ENCODE results near the gene NOTCH2. TPM values are rescaled to one million over a fixed set of nuclear protein-coding genes. Genes with fewer than 3 reads are reported as not detected.

The NOTCH2 gene
- total RNA-seq, 1 experiment from 2014 or later, result 53.7 TPM

GRCh38 chr1:119920104-119920968, 149.1 kb downstream of the NOTCH2 start:
- H3K27me3 Mint-ChIP-seq (ENCODE audit: low read depth), result no peaks in the 10 kb centered on the region
- peak overlapping the region in 1 of 3 experiments; percentile 44; a peak in 2 of 7 replicates for H3K27ac Mint-ChIP-seq
- no peak overlapping the region for H3K9ac ChIP-seq (ENCODE audit: extremely low read depth, insufficient read length, low read length)

More at GRCh38 chr1:119920104-119920968, 149.1 kb downstream of the NOTCH2 start:
- Histone ChIP-seq H3K23ac (ENCODE audit: insufficient read length, low read depth, low read length) (no peak overlapping the region), H3K79me2 (ENCODE audit: insufficient read depth, low read length) (no peaks in the 10 kb centered on the region), H3K27me3 (ENCODE audit: insufficient read depth, low read length) (no peaks in the 10 kb centered on the region), H2AK5ac (ENCODE audit: insufficient read length, low read length) (no peak overlapping the region), H2BK15ac (ENCODE audit: low read depth, low read length) (no peak overlapping the region), H3K18ac (ENCODE audit: insufficient read length, low read depth, low read length) (no peak overlapping the region), H3K4me1 (ENCODE audit: insufficient read depth, low read length) (no peaks in the 10 kb centered on the region), H3K79me1 (ENCODE audit: insufficient read depth, low read depth, low read length, poor library complexity, severe bottlenecking) (no peaks in the 10 kb centered on the region), H2BK120ac (ENCODE audit: low read depth, low read length, poor library complexity, severe bottlenecking) (no peak overlapping the region), H4K20me1 (ENCODE audit: control insufficient read depth, insufficient read depth, insufficient read length) (no peaks in the 10 kb centered on the region), H4K5ac (ENCODE audit: insufficient read length, low read depth, low read length) (no peak overlapping the region), H3K9me3 (ENCODE audit: control insufficient read depth, low read depth, low read length) (no peaks in the 10 kb centered on the region), H4K91ac (ENCODE audit: insufficient read length, low read depth, low read length) (no peak overlapping the region), H3K14ac (ENCODE audit: insufficient read depth, low read length) (no peak overlapping the region), H2BK5ac (ENCODE audit: insufficient read length, low read length) (no peak overlapping the region), H3K23me2 (ENCODE audit: insufficient read length, low read depth, low read length, poor library complexity, severe bottlenecking) (no peaks in the 10 kb centered on the region), H2AFZ (ENCODE audit: low read length) (no peak overlapping the region), H3K56ac (ENCODE audit: insufficient read length, low read depth, low read length) (no peak overlapping the region), H4K8ac (replicated peaks; ENCODE audit: insufficient read length, low read depth, low read length) (no peak overlapping the region), H3K4me2 (ENCODE audit: insufficient read depth, insufficient read length, low read length) (no peak overlapping the region), H3T11ph (ENCODE audit: low read length) (no peak overlapping the region), H3K27ac (ENCODE audit: insufficient read length, low read depth, low read length) (no peak overlapping the region), H2BK12ac (ENCODE audit: insufficient read length, low read depth, low read length) (no peak overlapping the region), H3K4ac (ENCODE audit: low read depth, low read length) (no peak overlapping the region), H2BK20ac (ENCODE audit: low read depth, low read length, poor library complexity, severe bottlenecking) (no peak overlapping the region)
- H3K4me1 Mint-ChIP-seq, result peaks cover 0 to 2% of the 10 kb centered on the region in 2 experiments; a peak in 2 of 4 replicates
- H3K9me3 Mint-ChIP-seq, result no peaks in the 10 kb centered on the region
- no CpG with 5 or more reads among the region's 8 CpGs for WGBS (ENCODE audit: extremely low coverage, insufficient read length, low lambda C conversion rate)
- H3K36me3 Mint-ChIP-seq (ENCODE audit: insufficient read depth in 1 of 3, low read depth in 3 of 3), result peaks cover 23 to 78% (median 57%) of the 10 kb centered on the region in 3 experiments; a peak in 6 of 7 replicates
- no peak for DNase-seq
- no peak overlapping the region for H3K4me3 Mint-ChIP-seq
- no peak for TF ChIP-seq CTCF (conservative IDR thresholded peaks at IDR 0.05)
